Bronchial epithelial cell (primary cell): Measurements from ENCODE around the gene TASP1. TPM values are rescaled to one million over a fixed set of nuclear protein-coding genes. Genes with fewer than 3 reads are reported as not detected.
"Not testable (repeated sequence)": the region's sequence is repeated elsewhere in the genome, so short reads cannot be mapped to it uniquely, and the experiment has no call there.

Experiments
- DNase-seq: peaks from one replicate; pipeline ENCODE4 v3.0.0-alpha.2; 2010; ENCODE audit warnings: low read depth
- FAIRE-seq: peaks from 2 replicates; lab custom pipeline; 2011; peaks lifted over from hg19 to GRCh38; lab: Jason Lieb, UNC
- H3K27me3 ChIP-seq: 2 replicates; pipeline ENCODE4 v1.5.1; 2011; ENCODE audit warnings: low read length; ENCODE audit not compliant: control insufficient read depth, insufficient read depth
- H3K36me3 ChIP-seq: 2 replicates; pipeline ENCODE4 v1.5.1; 2011; ENCODE audit warnings: low read length; ENCODE audit not compliant: control insufficient read depth, insufficient read depth
- H3K4me3 ChIP-seq: 2 replicates; pipeline ENCODE4 v1.5.1; 2011; ENCODE audit warnings: mild to moderate bottlenecking, low read depth, low read length, control low read depth
- CTCF ChIP-seq: IDR thresholded peaks from 2 replicates; pipeline ENCODE4 v1.5.1; 2011; ENCODE audit warnings: mild to moderate bottlenecking, moderate library complexity, low read length, control low read depth, inconsistent platforms; ENCODE audit not compliant: insufficient read depth, severe bottlenecking
- total RNA-seq: library from RNA; depleted of rRNA; stranded (reverse); fragments of >200 nt; gene quantifications from 2 replicates; pipeline ENCODE4 v1.2.1, GENCODE V29; 2014

The TASP1 gene
- total RNA-seq, 1 donor from 2014 or later = 18.7 TPM

DNA sequence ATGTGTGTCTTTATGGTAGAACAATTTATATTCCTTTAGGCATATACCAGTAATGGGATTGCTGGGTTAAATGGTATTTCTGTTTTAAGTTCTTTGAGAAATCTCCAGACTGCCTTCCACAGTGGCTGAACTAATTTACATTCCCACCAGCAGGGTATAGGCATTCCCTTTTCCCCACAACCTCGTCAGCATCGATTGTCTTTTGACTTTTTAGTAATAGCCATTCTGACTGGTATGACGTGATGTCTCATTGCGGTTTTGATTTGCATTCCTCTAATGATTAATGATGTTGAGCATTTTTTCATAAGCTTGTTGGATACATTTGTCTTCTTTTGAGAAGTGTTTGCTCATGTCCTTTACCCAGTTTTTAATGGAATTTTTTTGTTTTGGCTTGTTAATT, 5.3 kb upstream of the TASP1 start:
- DNase-seq (peak; percentile 88), FAIRE-seq (no peak)
- peak; percentile 20 for TF ChIP-seq CTCF
- Histone ChIP-seq H3K36me3 (no peaks in the 10 kb centered on the region), H3K27me3 (no peaks in the 10 kb centered on the region), H3K4me3 (no peak overlapping the region)

- FAIRE-seq = no peak
- DNase-seq = no peak
These were observed 392 bp upstream of the TASP1 start for GRCh38 chr20:13639150-13639497.

DNA sequence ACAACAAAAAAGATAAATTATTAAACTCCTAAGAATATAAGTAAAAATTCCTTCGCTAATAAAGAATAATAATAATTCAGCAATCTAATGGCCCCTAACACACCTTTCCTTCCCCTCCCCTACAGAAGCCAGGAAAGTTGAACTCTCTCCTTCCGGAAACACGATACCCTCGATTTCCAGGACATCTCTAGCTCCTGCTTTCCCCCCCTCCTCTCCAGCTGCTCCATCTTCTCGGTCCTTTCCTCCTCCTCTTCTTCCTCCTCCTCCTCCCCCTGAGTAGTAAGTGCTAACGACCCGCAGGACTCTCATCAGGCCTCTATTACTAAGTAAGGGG, 603 bp downstream of the TASP1 start:
- no peaks in the 10 kb centered on the region for H3K36me3 ChIP-seq
- peak overlapping the region; percentile 98 for H3K4me3 ChIP-seq
- DNase-seq (peak; percentile 27), FAIRE-seq (no peak)
- no peak for TF ChIP-seq CTCF
- H3K27me3 ChIP-seq = no peaks in the 10 kb centered on the region

More at GRCh38 chr20:13639150-13639497, 392 bp upstream of the TASP1 start:
- Histone ChIP-seq H3K36me3 (no peaks in the 10 kb centered on the region), H3K27me3 (no peaks in the 10 kb centered on the region), H3K4me3 (peak overlapping the region; percentile 42)
- no peak for TF ChIP-seq CTCF

DNA sequence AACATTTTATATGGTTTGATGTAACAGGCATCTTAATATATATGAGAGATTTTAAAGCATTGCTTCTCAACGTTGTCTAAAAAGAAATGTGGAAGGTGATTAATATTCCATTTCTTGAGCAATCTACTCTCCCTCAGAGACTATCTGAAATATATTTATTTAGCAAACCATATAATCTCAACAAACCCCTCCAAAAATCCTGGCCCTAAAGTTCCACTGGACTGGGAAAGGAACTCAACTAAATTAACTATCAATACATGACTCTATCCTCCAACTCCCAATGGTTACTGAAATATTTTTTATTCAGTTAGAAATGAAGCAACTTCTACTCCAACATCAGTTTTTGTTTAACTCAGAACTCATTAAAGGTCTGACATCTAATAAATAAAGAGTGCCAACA, 6.3 kb downstream of the TASP1 start:
- Histone ChIP-seq H3K27me3 (no peaks in the 10 kb centered on the region), H3K36me3 (peaks cover 3% of the 10 kb centered on the region), H3K4me3 (no peak overlapping the region)
- TF ChIP-seq CTCF = no peak
- FAIRE-seq (no peak), DNase-seq (no peak)

DNA sequence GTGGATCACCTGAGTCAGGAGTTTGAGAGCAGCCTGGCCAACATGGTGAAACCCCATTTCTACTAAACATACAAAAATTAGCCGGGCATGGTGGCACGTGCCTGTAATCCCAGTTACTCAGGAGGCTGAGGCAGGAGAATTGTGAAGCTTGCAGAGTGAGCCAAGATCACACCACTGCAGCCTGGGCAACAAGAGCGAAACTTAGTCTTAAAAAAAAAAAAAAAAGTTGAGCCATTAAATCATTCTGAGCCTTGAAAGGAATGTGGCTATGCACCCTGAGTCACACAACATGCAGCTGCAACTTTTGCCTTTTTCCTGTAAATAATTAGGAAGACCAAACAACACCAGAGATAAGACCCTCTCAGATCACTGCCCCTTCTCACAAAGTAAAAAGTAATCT, 11.2 kb downstream of the TASP1 start:
- not testable (repeated sequence) for H3K4me3 ChIP-seq, FAIRE-seq, H3K27me3 ChIP-seq, H3K36me3 ChIP-seq
- peak; percentile 47 for DNase-seq

DNA sequence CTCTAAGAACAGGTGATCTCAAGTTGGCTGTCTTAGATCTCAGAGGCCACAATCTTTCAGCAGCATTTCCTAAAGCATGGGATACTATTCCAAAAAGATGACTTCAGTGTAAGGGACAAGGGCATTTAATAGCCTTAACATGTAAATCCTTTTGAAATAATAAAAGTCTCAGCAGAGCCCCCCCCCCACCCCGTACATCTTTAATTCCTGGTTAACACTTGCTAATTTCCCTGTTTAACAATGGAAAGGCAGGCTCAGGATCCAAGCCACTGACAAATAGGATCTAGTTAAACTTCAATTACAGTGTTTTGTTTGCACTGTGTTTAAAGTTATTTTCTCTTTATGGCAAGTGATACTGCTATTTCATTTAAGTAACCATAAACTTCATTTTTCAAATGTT, 12.0 kb downstream of the TASP1 start:
- Histone ChIP-seq H3K4me3 (no peak overlapping the region), H3K36me3 (peaks cover 3% of the 10 kb centered on the region), H3K27me3 (no peaks in the 10 kb centered on the region)
- FAIRE-seq = no peak
- TF ChIP-seq CTCF = no peak
- DNase-seq = no peak
